GM23338 (cell line): ENCODE data around the gene NELFE.

Source experiments
- CREB1 ChIP-seq: fragments of 250-450 bp; sonication (Bioruptor Pico); IDR thresholded peaks from 2 replicates; pipeline ENCODE4 v1.5.0; 2020; ENCODE audit warnings: low read depth, mild to moderate bottlenecking, moderate library complexity
- CTCF ChIP-seq, 2 experiments: fragments of 200-600 bp in 1 of 2; sonication (generic) in 1 of 2; conservative IDR thresholded peaks; 2 replicates each; pipeline versions ENCODE4 v1.5.1 to v1.6.1; 2016 to 2017; ENCODE audit warnings: antibody characterized with exemption in 2 of 2, low read depth in 2 of 2, mild to moderate bottlenecking in 2 of 2, moderate library complexity in 1 of 2
- EZH2 ChIP-seq: fragments of 200-600 bp; sonication (generic); IDR thresholded peaks from one replicate; pipeline ENCODE4 v1.8.0; 2017; ENCODE audit warnings: antibody characterized with exemption, mild to moderate bottlenecking, low read depth; ENCODE audit not compliant: unreplicated experiment
- EZH2phosphoT487 ChIP-seq: fragments of 200-600 bp; sonication (generic); IDR thresholded peaks from one replicate; pipeline ENCODE4 v1.8.1; 2018; ENCODE audit warnings: antibody characterized with exemption; ENCODE audit not compliant: unreplicated experiment
- JUNB ChIP-seq: IDR thresholded peaks from one replicate; pipeline ENCODE4 v1.6.1; 2016; ENCODE audit warnings: antibody characterized with exemption; ENCODE audit not compliant: unreplicated experiment
- NANOG ChIP-seq: IDR thresholded peaks from 2 replicates; pipeline ENCODE4 v1.6.1; 2016; ENCODE audit warnings: antibody characterized with exemption, borderline replicate concordance
- POLR2AphosphoS5 ChIP-seq: IDR thresholded peaks from 2 replicates; pipeline ENCODE4 v1.6.1; 2016; ENCODE audit warnings: antibody characterized with exemption, low read depth
- ZNF114 ChIP-seq: fragments of 250-450 bp; sonication (Bioruptor Pico); IDR thresholded peaks from 2 replicates; pipeline ENCODE4 v1.5.0; 2020; ENCODE audit warnings: mild to moderate bottlenecking, moderate library complexity
- ZNF331 ChIP-seq: fragments of 250-450 bp; sonication (Bioruptor Pico); IDR thresholded peaks from 2 replicates; pipeline ENCODE4 v1.5.0; 2020; ENCODE audit warnings: low read depth, mild to moderate bottlenecking, moderate library complexity
- ZNF462 ChIP-seq: fragments of 250-450 bp; sonication (Bioruptor Pico); IDR thresholded peaks from 2 replicates; pipeline ENCODE4 v1.5.0; 2020; ENCODE audit warnings: mild to moderate bottlenecking, moderate library complexity
- TF ChIP-seq, protein P1 (sequence below): IDR thresholded peaks from one replicate; pipeline ENCODE4 v1.6.1; 2018; ENCODE audit warnings: antibody characterized with exemption; ENCODE audit not compliant: unreplicated experiment
- TF ChIP-seq, protein P2 (sequence below): IDR thresholded peaks from 2 replicates; pipeline ENCODE4 v1.6.1; 2016; ENCODE audit warnings: antibody characterized with exemption

DNA sequence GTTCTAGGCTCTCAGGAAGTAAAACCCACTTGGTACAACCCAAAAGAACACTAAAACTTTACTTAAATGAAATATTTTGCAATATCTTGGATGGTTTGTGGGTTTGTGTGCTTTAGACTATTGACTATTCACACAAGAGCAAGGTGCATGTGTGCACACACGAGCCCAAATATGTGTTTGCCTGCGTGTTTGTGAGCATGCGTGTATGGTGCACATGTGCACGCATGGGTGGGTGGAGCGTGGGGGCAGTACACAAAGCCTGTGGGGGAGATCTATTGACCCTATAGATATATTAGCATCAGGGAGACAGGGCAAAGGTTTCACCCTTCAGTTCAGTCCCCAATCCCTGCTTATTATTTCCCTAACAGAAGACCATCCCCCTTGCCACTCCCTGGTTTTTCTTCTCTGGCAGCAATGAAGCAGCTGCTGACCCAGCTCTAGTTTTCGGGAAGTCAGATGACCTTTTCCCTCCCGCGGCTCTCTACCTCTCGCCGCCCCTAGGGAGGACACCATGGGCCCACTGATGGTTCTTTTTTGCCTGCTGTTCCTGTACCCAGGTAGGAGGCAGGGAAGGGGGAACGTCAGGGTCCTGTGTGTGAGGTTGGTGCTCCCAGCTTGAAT, 31.4 kb downstream of the NELFE start, which contains the start of gene C2:
- no peak for TF ChIP-seq CTCF (conservative IDR thresholded peaks at IDR 0.05; ENCODE audit: low read depth in 2 of 2)
- TF ChIP-seq, protein P1, sequence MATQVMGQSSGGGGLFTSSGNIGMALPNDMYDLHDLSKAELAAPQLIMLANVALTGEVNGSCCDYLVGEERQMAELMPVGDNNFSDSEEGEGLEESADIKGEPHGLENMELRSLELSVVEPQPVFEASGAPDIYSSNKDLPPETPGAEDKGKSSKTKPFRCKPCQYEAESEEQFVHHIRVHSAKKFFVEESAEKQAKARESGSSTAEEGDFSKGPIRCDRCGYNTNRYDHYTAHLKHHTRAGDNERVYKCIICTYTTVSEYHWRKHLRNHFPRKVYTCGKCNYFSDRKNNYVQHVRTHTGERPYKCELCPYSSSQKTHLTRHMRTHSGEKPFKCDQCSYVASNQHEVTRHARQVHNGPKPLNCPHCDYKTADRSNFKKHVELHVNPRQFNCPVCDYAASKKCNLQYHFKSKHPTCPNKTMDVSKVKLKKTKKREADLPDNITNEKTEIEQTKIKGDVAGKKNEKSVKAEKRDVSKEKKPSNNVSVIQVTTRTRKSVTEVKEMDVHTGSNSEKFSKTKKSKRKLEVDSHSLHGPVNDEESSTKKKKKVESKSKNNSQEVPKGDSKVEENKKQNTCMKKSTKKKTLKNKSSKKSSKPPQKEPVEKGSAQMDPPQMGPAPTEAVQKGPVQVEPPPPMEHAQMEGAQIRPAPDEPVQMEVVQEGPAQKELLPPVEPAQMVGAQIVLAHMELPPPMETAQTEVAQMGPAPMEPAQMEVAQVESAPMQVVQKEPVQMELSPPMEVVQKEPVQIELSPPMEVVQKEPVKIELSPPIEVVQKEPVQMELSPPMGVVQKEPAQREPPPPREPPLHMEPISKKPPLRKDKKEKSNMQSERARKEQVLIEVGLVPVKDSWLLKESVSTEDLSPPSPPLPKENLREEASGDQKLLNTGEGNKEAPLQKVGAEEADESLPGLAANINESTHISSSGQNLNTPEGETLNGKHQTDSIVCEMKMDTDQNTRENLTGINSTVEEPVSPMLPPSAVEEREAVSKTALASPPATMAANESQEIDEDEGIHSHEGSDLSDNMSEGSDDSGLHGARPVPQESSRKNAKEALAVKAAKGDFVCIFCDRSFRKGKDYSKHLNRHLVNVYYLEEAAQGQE: no peak
- no peak for TF ChIP-seq ZNF331 (CRISPR knock-in tag)
- TF ChIP-seq JUNB: no peak
- no peak for TF ChIP-seq POLR2AphosphoS5
- TF ChIP-seq EZH2phosphoT487: no peak
- no peak for TF ChIP-seq EZH2
- TF ChIP-seq, protein P2, sequence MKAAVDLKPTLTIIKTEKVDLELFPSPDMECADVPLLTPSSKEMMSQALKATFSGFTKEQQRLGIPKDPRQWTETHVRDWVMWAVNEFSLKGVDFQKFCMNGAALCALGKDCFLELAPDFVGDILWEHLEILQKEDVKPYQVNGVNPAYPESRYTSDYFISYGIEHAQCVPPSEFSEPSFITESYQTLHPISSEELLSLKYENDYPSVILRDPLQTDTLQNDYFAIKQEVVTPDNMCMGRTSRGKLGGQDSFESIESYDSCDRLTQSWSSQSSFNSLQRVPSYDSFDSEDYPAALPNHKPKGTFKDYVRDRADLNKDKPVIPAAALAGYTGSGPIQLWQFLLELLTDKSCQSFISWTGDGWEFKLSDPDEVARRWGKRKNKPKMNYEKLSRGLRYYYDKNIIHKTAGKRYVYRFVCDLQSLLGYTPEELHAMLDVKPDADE: no peak
- no peak for TF ChIP-seq NANOG
- TF ChIP-seq CREB1: no peak
- no peak for TF ChIP-seq ZNF462
- TF ChIP-seq ZNF114 (CRISPR knock-in tag): no peak
